ENCODE results near the gene PTGFR.

The PTGFR gene

GRCh38 chr1:78520843-78521242, 30.1 kb downstream of the PTGFR start:
- ATAC-seq = no peak
- no peak for DNase-seq

- ATAC-seq (no peak), DNase-seq (no peak)
Observed at GRCh38 chr1:78522136-78522535, 31.4 kb downstream of the PTGFR start.

GRCh38 chr1:78526496-78526895, 35.7 kb downstream of the PTGFR start:
- DNase-seq = no peak
- ATAC-seq = no peak

- no peak for DNase-seq
- ATAC-seq = no peak
Observed at GRCh38 chr1:78527706-78528105, 36.9 kb downstream of the PTGFR start.

GRCh38 chr1:78533527-78533926, 42.8 kb downstream of the PTGFR start:
- ATAC-seq = no peak
- DNase-seq = no peak

- no peak for DNase-seq
- ATAC-seq = no peak
Observed at GRCh38 chr1:78535286-78535685, 44.5 kb downstream of the PTGFR start.

GRCh38 chr1:78536427-78536826, 45.7 kb downstream of the PTGFR start:
- ATAC-seq (no peak), DNase-seq (no peak)

- ATAC-seq (no peak), DNase-seq (no peak)
Observed at GRCh38 chr1:78540048-78540447, 49.3 kb downstream of the PTGFR start.

GRCh38 chr1:78541479-78541878, 50.7 kb downstream of the PTGFR start:
- ATAC-seq = no peak
- DNase-seq = no peak

GRCh38 chr1:78543941-78544643, 53.3 kb downstream of the PTGFR start:
- no peak for ATAC-seq
- DNase-seq = no peak

- ATAC-seq = no peak
- DNase-seq = no peak
Observed at GRCh38 chr1:78547081-78547480, 56.3 kb downstream of the PTGFR start.

- no peak for ATAC-seq
- DNase-seq = no peak
Observed at GRCh38 chr1:78549331-78549730, 58.6 kb downstream of the PTGFR start.

- no peak for ATAC-seq
Observed at GRCh38 chr1:78549891-78550290, 59.1 kb downstream of the PTGFR start.

GRCh38 chr1:78553859-78554258, 63.1 kb downstream of the PTGFR start:
- DNase-seq (no peak), ATAC-seq (no peak)

More at GRCh38 chr1:78549891-78550290, 59.1 kb downstream of the PTGFR start:
- DNase-seq = no peak

GRCh38 chr1:78554840-78555239, 64.1 kb downstream of the PTGFR start:
- DNase-seq (no peak), ATAC-seq (no peak)

GRCh38 chr1:78559680-78560079, 68.9 kb downstream of the PTGFR start:
- ATAC-seq (no peak), DNase-seq (no peak)

- no peak for ATAC-seq
- DNase-seq = no peak
Observed at GRCh38 chr1:78560811-78561210, 70.0 kb downstream of the PTGFR start.

GRCh38 chr1:78561856-78562255, 71.1 kb downstream of the PTGFR start:
- DNase-seq (no peak), ATAC-seq (no peak)

- DNase-seq = no peak
- ATAC-seq = no peak
Observed at GRCh38 chr1:78565393-78565792, 74.6 kb downstream of the PTGFR start.

GRCh38 chr1:78570539-78570938, 79.8 kb downstream of the PTGFR start:
- DNase-seq = no peak
- ATAC-seq = no peak

- DNase-seq (no peak), ATAC-seq (no peak)
Observed at GRCh38 chr1:78577257-78578100, 86.7 kb downstream of the PTGFR start.

GRCh38 chr1:78586572-78586971, 95.8 kb downstream of the PTGFR start:
- ATAC-seq = no peak
- no peak for DNase-seq

- DNase-seq (no peak), ATAC-seq (no peak)
Observed at GRCh38 chr1:78587211-78587610, 96.4 kb downstream of the PTGFR start.

Measured in stimulated activated naive CD8-positive, alpha-beta T cell treated with anti-CD3 and anti-CD28 coated beads, Interleukin-15, Interleukin-2, amounts not matched to agents 100 U/mL and 50 U/mL, for 24 hours (primary cell).